ENCODE measurements around the gene EIF4E. TPM values are rescaled to one million over a fixed set of nuclear protein-coding genes. Genes with fewer than 3 reads are reported as not detected.
A peak's percentile ranks its signal among the peaks of the same experiment; 100 is the strongest.

The EIF4E gene, protein sequence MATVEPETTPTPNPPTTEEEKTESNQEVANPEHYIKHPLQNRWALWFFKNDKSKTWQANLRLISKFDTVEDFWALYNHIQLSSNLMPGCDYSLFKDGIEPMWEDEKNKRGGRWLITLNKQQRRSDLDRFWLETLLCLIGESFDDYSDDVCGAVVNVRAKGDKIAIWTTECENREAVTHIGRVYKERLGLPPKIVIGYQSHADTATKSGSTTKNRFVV
- total RNA-seq (2014; rRNA removed; shearing (Covaris generic); ENCODE audit: low replicate concordance) = 89.9 and 130 TPM in 2 replicates

GRCh38 chr4:98928505-98929340, at the start of gene EIF4E:
Gene EIF4E (minus strand): TSS chr4:98929133. CDS start chr4:98929112, 21 bp downstream.
- peaks cover 8% of the 10 kb centered on the region for H4K20me1 ChIP-seq (ENCODE audit: insufficient read depth, low read depth, low read length)

DNA sequence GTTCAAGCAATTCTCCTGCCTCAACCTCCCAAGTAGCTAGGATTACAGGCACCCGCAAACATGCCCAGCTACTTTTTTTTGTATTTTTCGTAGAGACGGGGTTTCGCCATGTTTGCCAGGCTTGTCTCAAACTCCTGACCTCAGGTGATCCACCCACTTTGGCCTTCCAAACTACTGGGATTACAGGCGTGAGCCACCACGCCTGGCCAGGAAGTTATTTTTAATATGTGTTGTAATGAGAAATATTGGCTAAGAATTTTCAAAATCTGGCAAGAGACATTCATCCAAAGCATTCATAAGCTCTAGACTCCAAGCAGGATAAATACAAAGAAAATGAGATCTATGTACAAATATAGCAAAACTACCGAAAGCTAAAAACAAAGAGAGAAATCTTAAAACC, 48.6 kb upstream of the EIF4E start:
- Histone ChIP-seq H3K4me2 (ENCODE audit: low read depth, low read length, poor library complexity, severe bottlenecking) (no peak overlapping the region), H2AFZ (ENCODE audit: low read length) (no peak overlapping the region), H3K4me1 (ENCODE audit: low read length) (no peaks in the 10 kb centered on the region), H4K20me1 (ENCODE audit: insufficient read depth, low read depth, low read length) (no peaks in the 10 kb centered on the region), H3K4me3 (ENCODE audit: low read length) (no peak overlapping the region), H3K36me3 (ENCODE audit: insufficient read depth, low read length) (no peaks in the 10 kb centered on the region), H3K9ac (ENCODE audit: low read length) (no peak overlapping the region), H3K9me3 (ENCODE audit: low read length) (no peaks in the 10 kb centered on the region), H3K27me3 (ENCODE audit: low read length) (no peaks in the 10 kb centered on the region), H3K79me2 (ENCODE audit: low read length) (no peaks in the 10 kb centered on the region), H3K9me2 (replicated peaks; ENCODE audit: insufficient read depth, low read length) (no peaks in the 10 kb centered on the region), H3K27ac (ENCODE audit: low read length) (no peak overlapping the region)
- no peak for DNase-seq

More at GRCh38 chr4:98928505-98929340, at the start of gene EIF4E:
- peak within 1 kb of the TSS; percentile 78 for H2AFZ ChIP-seq (ENCODE audit: low read length)
- DNase-seq = peak; percentile 100
- H3K9me3 ChIP-seq (ENCODE audit: low read length) = no peaks in the 10 kb centered on the region
- H3K4me2 ChIP-seq (ENCODE audit: low read depth, low read length, poor library complexity, severe bottlenecking) = peak within 1 kb of the TSS; percentile 94
- peaks cover 52% of the 10 kb centered on the region for H3K79me2 ChIP-seq (ENCODE audit: low read length)
- peak within 1 kb of the TSS; percentile 100 for H3K4me3 ChIP-seq (ENCODE audit: low read length)
- H3K9me2 ChIP-seq (replicated peaks; ENCODE audit: insufficient read depth, low read length) = no peaks in the 10 kb centered on the region
- H3K4me1 ChIP-seq (ENCODE audit: low read length) = peaks cover 35% of the 10 kb centered on the region
- peak within 1 kb of the TSS; percentile 89 for H3K27ac ChIP-seq (ENCODE audit: low read length)
- peaks cover 19% of the 10 kb centered on the region for H3K36me3 ChIP-seq (ENCODE audit: insufficient read depth, low read length)
- H3K27me3 ChIP-seq (ENCODE audit: low read length) = no peaks in the 10 kb centered on the region
- peak within 1 kb of the TSS; percentile 100 for H3K9ac ChIP-seq (ENCODE audit: low read length)

- H2AFZ ChIP-seq (ENCODE audit: low read length) = no peak overlapping the region
Observed at GRCh38 chr4:98976716-98977115, 47.8 kb upstream of the EIF4E start.

GRCh38 chr4:98969878-98970785, 41.2 kb upstream of the EIF4E start:
- Histone ChIP-seq H3K27ac (ENCODE audit: low read length) (peak overlapping the region; percentile 53; the same call in 1 of the 2 replicates), H3K4me1 (ENCODE audit: low read length) (peaks cover 22% of the 10 kb centered on the region), H2AFZ (ENCODE audit: low read length) (peak overlapping the region; percentile 84), H3K4me2 (ENCODE audit: low read depth, low read length, poor library complexity, severe bottlenecking) (peak overlapping the region; percentile 53), H4K20me1 (ENCODE audit: insufficient read depth, low read depth, low read length) (no peaks in the 10 kb centered on the region), H3K9ac (ENCODE audit: low read length) (peak overlapping the region; percentile 41; the same call in 1 of the 2 replicates), H3K9me2 (replicated peaks; ENCODE audit: insufficient read depth, low read length) (no peaks in the 10 kb centered on the region), H3K4me3 (ENCODE audit: low read length) (peak overlapping the region; percentile 22), H3K79me2 (ENCODE audit: low read length) (no peaks in the 10 kb centered on the region), H3K36me3 (ENCODE audit: insufficient read depth, low read length) (no peaks in the 10 kb centered on the region), H3K27me3 (ENCODE audit: low read length) (no peaks in the 10 kb centered on the region), H3K9me3 (ENCODE audit: low read length) (no peaks in the 10 kb centered on the region)
- DNase-seq = peak; percentile 66

More at GRCh38 chr4:98976716-98977115, 47.8 kb upstream of the EIF4E start:
- no peaks in the 10 kb centered on the region for H3K27me3 ChIP-seq (ENCODE audit: low read length)
- no peaks in the 10 kb centered on the region for H4K20me1 ChIP-seq (ENCODE audit: insufficient read depth, low read depth, low read length)
- H3K79me2 ChIP-seq (ENCODE audit: low read length) = no peaks in the 10 kb centered on the region
- no peaks in the 10 kb centered on the region for H3K9me2 ChIP-seq (replicated peaks; ENCODE audit: insufficient read depth, low read length)
- no peaks in the 10 kb centered on the region for H3K9me3 ChIP-seq (ENCODE audit: low read length)
- H3K36me3 ChIP-seq (ENCODE audit: insufficient read depth, low read length) = no peaks in the 10 kb centered on the region
- H3K27ac ChIP-seq (ENCODE audit: low read length) = no peak overlapping the region
- no peak overlapping the region for H3K4me3 ChIP-seq (ENCODE audit: low read length)
- no peak overlapping the region for H3K4me2 ChIP-seq (ENCODE audit: low read depth, low read length, poor library complexity, severe bottlenecking)
- no peaks in the 10 kb centered on the region for H3K4me1 ChIP-seq (ENCODE audit: low read length)
- no peak overlapping the region for H3K9ac ChIP-seq (ENCODE audit: low read length)
- DNase-seq = no peak

- DNase-seq = no peak
- H3K27me3 ChIP-seq (ENCODE audit: low read length) = no peaks in the 10 kb centered on the region
- H2AFZ ChIP-seq (ENCODE audit: low read length) = no peak overlapping the region
- no peak overlapping the region for H3K4me3 ChIP-seq (ENCODE audit: low read length)
- no peaks in the 10 kb centered on the region for H3K79me2 ChIP-seq (ENCODE audit: low read length)
- H3K36me3 ChIP-seq (ENCODE audit: insufficient read depth, low read length) = no peaks in the 10 kb centered on the region
- no peaks in the 10 kb centered on the region for H4K20me1 ChIP-seq (ENCODE audit: insufficient read depth, low read depth, low read length)
- H3K9me3 ChIP-seq (ENCODE audit: low read length) = no peaks in the 10 kb centered on the region
- no peak overlapping the region for H3K9ac ChIP-seq (ENCODE audit: low read length)
- H3K4me1 ChIP-seq (ENCODE audit: low read length) = peaks cover 22% of the 10 kb centered on the region
- no peak overlapping the region for H3K27ac ChIP-seq (ENCODE audit: low read length)
- H3K4me2 ChIP-seq (ENCODE audit: low read depth, low read length, poor library complexity, severe bottlenecking) = no peak overlapping the region
- H3K9me2 ChIP-seq (replicated peaks; ENCODE audit: insufficient read depth, low read length) = no peaks in the 10 kb centered on the region
Observed at GRCh38 chr4:98967786-98968329, 38.9 kb upstream of the EIF4E start.

- Histone ChIP-seq H4K20me1 (ENCODE audit: insufficient read depth, low read depth, low read length) (no peaks in the 10 kb centered on the region), H3K4me2 (ENCODE audit: low read depth, low read length, poor library complexity, severe bottlenecking) (no peak overlapping the region), H3K36me3 (ENCODE audit: insufficient read depth, low read length) (no peaks in the 10 kb centered on the region), H3K79me2 (ENCODE audit: low read length) (no peaks in the 10 kb centered on the region), H2AFZ (ENCODE audit: low read length) (no peak overlapping the region), H3K9me2 (replicated peaks; ENCODE audit: insufficient read depth, low read length) (no peaks in the 10 kb centered on the region), H3K9me3 (ENCODE audit: low read length) (no peaks in the 10 kb centered on the region), H3K4me1 (ENCODE audit: low read length) (peaks cover 22% of the 10 kb centered on the region), H3K27ac (ENCODE audit: low read length) (no peak overlapping the region), H3K27me3 (ENCODE audit: low read length) (no peaks in the 10 kb centered on the region), H3K4me3 (ENCODE audit: low read length) (no peak overlapping the region), H3K9ac (ENCODE audit: low read length) (no peak overlapping the region)
- no peak for DNase-seq
Observed at GRCh38 chr4:98966926-98967325, 38.0 kb upstream of the EIF4E start.

DNA sequence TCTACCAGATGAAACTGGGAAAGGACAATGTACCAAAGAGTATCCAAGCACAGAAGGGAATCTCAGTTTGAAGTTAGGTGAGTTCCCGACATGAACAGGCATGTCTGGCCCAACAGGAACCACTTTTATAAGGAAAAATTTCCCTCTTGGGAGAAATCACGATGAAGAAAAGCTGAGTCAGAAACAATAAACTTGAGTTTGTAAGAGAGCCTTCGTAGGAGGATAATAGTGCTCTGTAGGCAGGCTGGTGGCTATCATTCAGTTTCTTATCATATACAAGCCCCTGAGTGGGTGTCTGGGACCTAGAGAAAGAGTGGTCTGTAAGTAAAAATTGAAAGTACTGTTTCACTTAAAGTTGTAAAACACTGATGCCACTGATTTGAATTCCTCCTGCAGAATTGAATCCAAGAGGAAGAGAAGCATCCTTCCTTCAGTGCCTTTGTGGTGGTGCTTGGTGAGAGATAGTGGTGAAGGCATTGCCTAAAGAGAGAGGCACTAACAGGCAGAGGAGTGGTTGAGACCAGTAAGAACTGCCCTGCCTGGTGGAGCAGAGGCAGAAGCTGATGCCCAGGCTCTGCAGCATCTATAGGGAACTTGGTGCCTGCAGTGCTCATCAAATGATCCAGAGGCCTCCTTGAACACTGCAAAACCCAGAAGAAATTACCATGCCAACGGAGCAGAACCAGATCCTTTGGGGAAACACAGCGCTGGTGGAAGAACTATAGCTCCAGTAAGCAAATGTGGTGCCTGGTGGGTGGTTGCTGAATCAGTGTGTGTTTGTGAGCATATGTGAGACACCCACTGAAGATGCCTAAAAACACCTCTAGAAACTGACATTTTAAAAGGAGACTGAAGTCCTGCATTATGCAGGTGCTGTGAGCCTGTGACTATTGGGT, 34.9 kb upstream of the EIF4E start:
- no peaks in the 10 kb centered on the region for H3K9me3 ChIP-seq (ENCODE audit: low read length)
- no peaks in the 10 kb centered on the region for H4K20me1 ChIP-seq (ENCODE audit: insufficient read depth, low read depth, low read length)
- H3K27ac ChIP-seq (ENCODE audit: low read length) = no peak overlapping the region
- H3K4me3 ChIP-seq (ENCODE audit: low read length) = no peak overlapping the region
- no peaks in the 10 kb centered on the region for H3K36me3 ChIP-seq (ENCODE audit: insufficient read depth, low read length)
- no peak overlapping the region for H3K4me2 ChIP-seq (ENCODE audit: low read depth, low read length, poor library complexity, severe bottlenecking)
- H3K9ac ChIP-seq (ENCODE audit: low read length) = no peak overlapping the region
- no peaks in the 10 kb centered on the region for H3K4me1 ChIP-seq (ENCODE audit: low read length)
- no peak for DNase-seq
- H3K9me2 ChIP-seq (replicated peaks; ENCODE audit: insufficient read depth, low read length) = no peaks in the 10 kb centered on the region
- H2AFZ ChIP-seq (ENCODE audit: low read length) = no peak overlapping the region; the same call in 1 of the 2 replicates
- H3K79me2 ChIP-seq (ENCODE audit: low read length) = no peaks in the 10 kb centered on the region
- H3K27me3 ChIP-seq (ENCODE audit: low read length) = no peaks in the 10 kb centered on the region

All from Karpas-422 (cell line).